ENCODE results near the gene TMEM106C.

Gene TMEM106C

GRCh38 chr12:47963340-47964040 lies at the start of gene TMEM106C:
TMEM106C (plus strand) TSS chr12:47963596; CDS start chr12:47964237, 641 bp downstream.
- FAIRE-seq (peak; percentile 83), DNase-seq (ENCODE audit: low spot score) (peak; percentile 99)

- DNase-seq (ENCODE audit: low spot score) (no peak), FAIRE-seq (no peak)
Observed at GRCh38 chr12:47920913-47921312, 42.5 kb upstream of the TMEM106C start.

GRCh38 chr12:47921907-47922306 lies 41.5 kb upstream of the TMEM106C start:
- no peak for DNase-seq (ENCODE audit: low spot score)
- FAIRE-seq = no peak

GRCh38 chr12:47927346-47927745 lies 36.0 kb upstream of the TMEM106C start:
- FAIRE-seq = no peak
- no peak for DNase-seq (ENCODE audit: low spot score)

- DNase-seq (ENCODE audit: low spot score) (no peak), FAIRE-seq (no peak)
Observed at GRCh38 chr12:47930634-47931033, 32.8 kb upstream of the TMEM106C start.

GRCh38 chr12:47931187-47931586 lies 32.2 kb upstream of the TMEM106C start:
- FAIRE-seq (no peak), DNase-seq (ENCODE audit: low spot score) (no peak)

- DNase-seq (ENCODE audit: low spot score) (no peak), FAIRE-seq (no peak)
Observed at GRCh38 chr12:47935184-47935583, 28.2 kb upstream of the TMEM106C start.

GRCh38 chr12:47938093-47938492 lies 25.3 kb upstream of the TMEM106C start:
- FAIRE-seq (no peak), DNase-seq (ENCODE audit: low spot score) (peak; percentile 59)

GRCh38 chr12:47938594-47938993 lies 24.8 kb upstream of the TMEM106C start:
- DNase-seq (ENCODE audit: low spot score) (no peak), FAIRE-seq (no peak)

GRCh38 chr12:47939009-47939601 lies 24.3 kb upstream of the TMEM106C start:
- DNase-seq (ENCODE audit: low spot score) (no peak), FAIRE-seq (no peak)

GRCh38 chr12:47940773-47941474 lies 22.5 kb upstream of the TMEM106C start:
- no peak for DNase-seq (ENCODE audit: low spot score)
- no peak for FAIRE-seq

GRCh38 chr12:47941475-47941780 lies 22.0 kb upstream of the TMEM106C start:
- no peak for DNase-seq (ENCODE audit: low spot score)
- FAIRE-seq = no peak

GRCh38 chr12:47941871-47942613 lies 21.4 kb upstream of the TMEM106C start:
- DNase-seq (ENCODE audit: low spot score) (no peak), FAIRE-seq (no peak)

- FAIRE-seq (no peak), DNase-seq (ENCODE audit: low spot score) (no peak)
Observed at GRCh38 chr12:47942614-47943225, 20.7 kb upstream of the TMEM106C start.

- FAIRE-seq (no peak), DNase-seq (ENCODE audit: low spot score) (no peak)
Observed at GRCh38 chr12:47943623-47944340, 19.6 kb upstream of the TMEM106C start.

GRCh38 chr12:47944685-47945340 lies 18.6 kb upstream of the TMEM106C start:
- peak; percentile 96 for FAIRE-seq
- no peak for DNase-seq (ENCODE audit: low spot score)

- no peak for FAIRE-seq
Observed at GRCh38 chr12:47945341-47945728, 18.1 kb upstream of the TMEM106C start.

GRCh38 chr12:47946413-47947323 lies 16.7 kb upstream of the TMEM106C start:
- FAIRE-seq (peak; percentile 23), DNase-seq (ENCODE audit: low spot score) (peak; percentile 58)

More at GRCh38 chr12:47945341-47945728, 18.1 kb upstream of the TMEM106C start:
- no peak for DNase-seq (ENCODE audit: low spot score)

GRCh38 chr12:47947341-47947740 lies 16.1 kb upstream of the TMEM106C start:
- no peak for FAIRE-seq
- DNase-seq (ENCODE audit: low spot score) = no peak
